ENCODE data around the gene TRMT13.

TRMT13 gene, protein sequence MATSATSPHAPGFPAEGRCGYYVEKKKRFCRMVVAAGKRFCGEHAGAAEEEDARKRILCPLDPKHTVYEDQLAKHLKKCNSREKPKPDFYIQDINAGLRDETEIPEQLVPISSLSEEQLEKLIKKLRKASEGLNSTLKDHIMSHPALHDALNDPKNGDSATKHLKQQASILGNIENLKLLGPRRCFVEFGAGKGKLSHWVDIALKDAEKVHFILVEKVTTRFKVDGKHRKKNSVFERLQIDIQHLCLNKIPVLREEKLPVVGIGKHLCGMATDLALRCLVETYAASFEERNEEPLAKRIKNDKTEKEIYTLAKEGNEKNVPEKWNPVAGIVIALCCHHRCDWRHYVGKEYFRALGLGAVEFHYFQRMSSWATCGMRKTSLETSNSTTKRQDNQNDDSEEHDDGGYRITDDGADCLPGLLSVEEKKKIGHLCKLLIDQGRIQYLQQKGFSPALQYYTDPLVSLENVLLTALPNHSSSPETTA

DNA sequence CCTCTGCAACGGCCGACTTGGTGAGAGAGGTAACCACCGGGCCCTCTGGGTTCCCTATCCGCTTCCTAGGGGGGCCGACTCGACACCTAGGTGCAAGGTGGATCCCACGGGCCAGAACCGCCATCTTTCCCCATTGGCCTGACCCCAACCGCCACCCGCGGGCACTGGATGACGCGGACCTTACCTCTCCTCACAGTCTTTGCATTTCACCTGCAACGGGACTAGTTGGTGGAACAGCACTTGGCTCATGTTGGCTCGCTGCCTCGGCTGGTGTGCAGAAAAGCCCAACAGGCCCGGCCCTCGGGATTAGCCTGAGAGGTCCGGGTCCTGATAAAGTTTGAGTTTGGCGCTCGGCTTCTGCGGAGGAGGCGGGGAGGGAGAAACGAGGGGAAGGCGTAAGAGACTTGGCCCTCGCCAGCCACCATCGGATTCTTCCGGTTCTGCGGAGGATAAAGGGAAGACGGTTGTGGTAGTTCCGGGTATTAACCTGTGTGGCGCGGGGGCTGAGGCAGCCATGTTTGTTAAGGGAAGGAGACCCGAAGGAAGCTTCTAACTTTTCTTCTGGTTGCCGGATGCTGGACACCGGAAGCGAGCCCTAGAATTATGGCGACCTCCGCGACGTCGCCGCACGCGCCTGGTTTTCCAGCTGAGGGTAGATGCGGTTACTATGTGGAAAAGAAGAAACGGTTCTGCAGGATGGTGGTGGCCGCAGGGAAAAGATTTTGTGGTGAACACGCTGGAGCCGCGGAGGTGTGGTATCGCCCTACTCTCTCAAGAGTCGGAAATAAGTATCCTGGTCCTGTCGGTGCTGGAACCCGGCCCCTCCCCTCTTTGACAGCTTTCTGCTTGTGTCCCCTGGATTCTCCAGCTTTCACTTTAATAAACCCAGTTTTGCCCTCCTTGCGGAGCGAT lies at the start of gene TRMT13, which contains the start of gene SASS6:
TSS of gene TRMT13 (plus strand) at position 598 of the 912 bp plus-strand sequence. CDS start at position 604, 6 bp downstream.
TSS of gene SASS6 (minus strand) at position 365 of the 912 bp plus-strand sequence. CDS start at position 249, 116 bp downstream.
- peak; percentile 100 for DNase-seq

DNA sequence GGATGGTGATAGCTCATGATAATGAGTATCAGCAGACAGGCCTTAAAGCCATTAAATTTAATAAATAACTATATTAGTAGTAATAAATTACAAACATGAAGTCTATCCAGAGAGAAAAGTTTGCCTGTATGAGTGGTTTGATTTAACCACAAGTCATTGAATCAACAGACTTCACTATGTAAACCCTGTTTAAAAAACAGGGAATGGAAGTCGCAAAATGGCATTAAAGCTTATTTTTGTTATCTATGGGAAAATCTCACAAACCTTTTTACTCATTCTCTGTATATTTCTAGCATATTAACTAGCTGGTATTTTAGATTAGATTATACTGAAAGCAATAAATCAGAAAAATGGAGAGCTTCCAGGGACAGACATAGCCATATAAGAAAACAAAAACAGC lies 45.6 kb upstream of the TRMT13 start:
- DNase-seq = no peak

DNA sequence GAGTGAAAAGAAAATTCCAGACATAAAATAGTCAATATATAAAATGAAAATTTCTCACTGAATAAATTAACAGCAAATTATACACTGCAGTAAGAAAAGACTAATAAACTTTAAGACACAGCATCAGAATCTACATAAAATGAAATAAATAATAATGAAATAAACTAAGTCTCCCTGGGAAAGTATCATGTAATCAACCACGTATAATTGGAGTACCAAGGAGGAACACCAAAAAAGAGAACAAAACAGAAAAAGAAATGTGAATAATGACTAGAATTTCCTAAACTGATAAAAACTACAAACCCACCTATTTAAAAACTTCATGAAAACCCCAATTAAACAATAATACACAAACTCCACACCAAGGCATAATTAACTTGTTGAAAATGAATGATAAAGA lies 43.9 kb upstream of the TRMT13 start:
- no peak for DNase-seq

DNA sequence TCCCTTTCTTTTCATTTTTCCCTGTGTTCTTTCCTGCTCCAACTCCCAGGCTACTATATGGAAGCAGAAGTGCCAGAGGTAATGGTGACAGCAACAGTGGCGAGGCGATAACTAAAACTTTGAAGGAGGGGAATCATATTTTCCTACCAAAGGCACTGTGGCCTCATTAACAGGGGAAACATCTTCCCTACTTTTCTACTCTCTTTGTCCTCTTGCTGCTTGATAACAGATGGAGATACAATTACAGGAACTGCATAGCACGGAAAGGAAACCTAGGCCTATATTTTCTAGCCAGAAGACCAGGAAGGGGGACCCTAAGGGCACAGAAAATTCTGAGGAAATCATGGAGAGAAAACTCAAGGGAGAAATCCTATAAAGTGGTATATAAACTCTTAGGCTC lies 42.5 kb upstream of the TRMT13 start:
- DNase-seq = no peak

DNA sequence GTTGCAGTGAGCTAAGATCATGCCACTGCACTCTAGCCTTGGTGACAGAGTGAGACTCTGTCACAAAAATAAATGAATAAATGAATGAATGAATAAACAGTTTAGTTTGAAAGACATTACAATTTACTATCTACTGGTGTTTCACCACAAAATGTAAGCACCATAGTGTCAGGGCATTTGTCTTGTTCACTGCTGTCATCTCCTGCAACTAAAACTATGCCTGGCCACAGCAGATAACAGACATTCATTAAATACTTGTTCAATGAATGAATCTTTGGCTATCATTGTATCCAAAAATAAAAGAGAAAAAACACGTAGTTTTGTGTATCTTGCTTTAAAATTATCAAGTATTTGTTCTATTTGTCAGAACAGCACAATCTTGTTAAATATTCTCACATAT lies 32.8 kb upstream of the TRMT13 start:
- no peak for DNase-seq

DNA sequence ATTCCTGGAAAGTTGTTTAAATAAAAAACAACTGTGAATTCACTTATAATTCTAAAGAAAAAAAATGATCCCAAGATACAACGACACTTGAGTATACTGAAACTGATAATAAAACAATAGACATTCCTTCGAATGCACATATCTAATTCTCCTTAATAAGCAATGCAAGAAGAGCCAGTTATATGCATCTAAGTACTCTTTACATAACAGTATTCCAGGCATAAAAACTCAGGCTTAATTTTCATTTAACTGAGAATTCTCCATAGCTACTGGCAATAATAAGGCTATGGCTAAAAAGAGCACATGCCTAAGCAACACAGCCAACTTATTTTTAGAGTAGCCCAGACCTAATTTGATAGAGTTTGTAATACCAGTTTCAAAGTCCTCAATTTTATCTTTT lies 31.4 kb upstream of the TRMT13 start:
- no peak for DNase-seq

DNA sequence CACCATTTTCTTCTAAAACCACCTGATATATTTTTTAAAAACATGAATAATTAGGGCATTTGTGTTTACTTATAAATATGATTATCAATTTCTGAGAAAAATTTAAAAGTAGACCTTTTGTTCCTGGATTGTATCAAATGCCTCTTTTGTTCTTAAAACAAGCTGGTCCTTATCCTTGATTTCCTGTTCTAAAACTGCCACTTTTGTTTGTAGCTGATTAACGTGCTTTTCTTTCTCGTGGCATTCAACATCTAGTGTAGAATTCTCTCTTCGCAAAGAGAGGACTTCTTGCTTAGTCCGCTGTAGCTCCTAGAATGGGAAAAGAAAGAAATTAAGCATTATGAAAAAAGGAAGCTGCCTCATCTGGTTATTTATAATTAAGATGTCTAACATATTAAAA lies 25.3 kb upstream of the TRMT13 start:
- no peak for DNase-seq

DNA sequence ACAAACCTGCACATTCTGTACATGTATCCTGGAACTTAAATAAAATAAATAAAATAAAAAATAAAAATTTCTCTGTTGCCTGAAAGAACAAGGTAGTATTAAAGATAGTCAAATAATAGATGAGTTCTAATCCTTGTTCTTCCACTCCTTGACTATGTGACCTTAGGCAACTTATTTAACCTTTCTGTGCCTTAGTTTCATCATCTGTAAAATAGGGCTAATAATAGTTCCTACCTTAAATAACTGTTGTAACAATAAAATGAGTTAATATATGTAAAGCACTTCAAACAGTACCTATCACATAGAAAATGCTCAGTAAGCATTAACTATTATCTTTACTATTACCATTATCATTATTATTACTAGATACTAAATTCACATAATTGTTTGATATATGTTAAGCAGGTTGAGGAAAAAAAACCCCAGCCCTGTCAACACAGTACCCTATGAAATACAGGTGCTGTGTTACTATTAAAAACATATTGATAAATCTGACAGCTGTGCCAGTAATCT lies 23.4 kb upstream of the TRMT13 start:
- DNase-seq = no peak

DNA sequence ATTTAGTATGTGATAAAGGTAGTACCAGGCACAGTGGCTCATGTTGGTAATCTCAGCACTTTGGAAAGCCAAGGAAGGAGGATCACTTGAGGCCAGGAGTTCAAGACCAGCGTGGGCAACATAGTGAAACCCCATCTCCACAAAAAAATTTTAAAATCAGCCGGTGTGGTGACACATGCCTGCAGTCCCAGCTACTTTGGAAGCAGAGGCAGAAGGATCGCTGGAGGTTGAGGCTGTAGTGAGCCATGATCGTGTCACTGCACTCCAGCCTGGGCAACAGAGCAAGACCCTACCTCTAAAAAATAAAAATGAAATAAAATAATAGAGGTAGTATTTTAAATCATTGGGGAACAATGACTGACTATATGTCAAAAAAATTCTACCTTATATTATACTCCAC lies 17.4 kb upstream of the TRMT13 start:
- DNase-seq = no peak

DNA sequence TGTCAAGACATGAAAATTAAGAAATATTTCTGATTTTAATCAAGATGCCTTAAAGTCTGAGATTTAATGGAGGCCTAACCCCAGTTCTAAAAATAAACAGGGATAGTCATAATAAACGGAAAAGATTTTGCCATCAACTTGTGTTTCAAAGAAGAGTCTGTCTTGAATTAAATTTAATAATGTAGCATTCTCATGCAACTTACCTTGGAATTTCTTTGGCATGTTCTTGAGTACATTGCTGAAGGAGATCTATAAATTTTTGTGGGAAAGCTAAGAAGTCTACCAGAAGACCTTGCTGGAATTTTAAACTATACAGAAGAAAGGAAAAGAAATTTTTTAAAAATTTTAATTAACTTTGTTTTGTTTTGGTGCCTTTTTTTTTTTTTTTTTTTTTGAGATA lies 10.8 kb upstream of the TRMT13 start:
- no peak for DNase-seq

DNA sequence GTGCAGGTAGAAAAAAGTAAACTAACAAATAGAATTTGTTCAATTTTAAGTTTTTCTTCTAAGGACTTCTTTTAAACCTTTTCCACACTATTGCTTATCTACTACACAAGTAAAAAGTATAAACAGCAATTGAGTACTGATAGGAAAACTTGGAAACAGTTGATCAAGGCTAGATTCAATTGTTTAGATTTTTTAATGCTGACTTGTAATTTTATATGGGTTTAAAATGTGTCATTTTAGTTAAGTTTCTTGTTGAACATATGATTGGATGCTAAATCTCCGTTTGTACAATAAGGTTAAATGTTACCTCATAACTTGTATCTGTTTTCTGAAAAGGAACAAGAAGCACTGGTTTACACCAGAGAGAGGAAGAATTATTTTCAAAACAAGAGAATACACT lies 5.7 kb upstream of the TRMT13 start:
- no peak for DNase-seq

DNA sequence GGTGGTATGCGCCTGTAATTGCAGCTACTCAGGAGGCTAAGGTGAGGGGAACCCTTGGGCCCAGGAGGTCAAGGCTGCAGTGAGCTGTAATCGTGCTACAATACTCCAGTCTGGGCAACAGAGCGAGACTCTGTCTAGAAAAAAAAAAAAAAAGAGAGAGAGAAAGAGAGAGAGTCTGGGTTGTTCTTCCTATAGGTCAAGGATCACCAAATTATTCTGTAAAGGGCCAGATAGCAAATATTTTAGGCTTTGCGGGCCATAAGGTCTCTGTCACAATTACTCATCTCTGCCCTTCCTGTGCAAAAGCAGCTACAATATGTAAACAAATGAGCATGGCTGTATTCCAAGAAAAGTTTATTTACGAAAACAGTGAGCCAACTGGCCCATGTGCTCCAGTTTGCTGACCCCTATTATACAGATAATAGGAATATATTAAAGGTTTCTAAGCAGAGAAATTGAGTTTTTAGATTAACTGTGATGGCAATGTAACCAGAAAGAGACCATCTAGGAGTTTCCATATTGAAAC lies 2.3 kb upstream of the TRMT13 start:
- peak; percentile 67 for DNase-seq

DNA sequence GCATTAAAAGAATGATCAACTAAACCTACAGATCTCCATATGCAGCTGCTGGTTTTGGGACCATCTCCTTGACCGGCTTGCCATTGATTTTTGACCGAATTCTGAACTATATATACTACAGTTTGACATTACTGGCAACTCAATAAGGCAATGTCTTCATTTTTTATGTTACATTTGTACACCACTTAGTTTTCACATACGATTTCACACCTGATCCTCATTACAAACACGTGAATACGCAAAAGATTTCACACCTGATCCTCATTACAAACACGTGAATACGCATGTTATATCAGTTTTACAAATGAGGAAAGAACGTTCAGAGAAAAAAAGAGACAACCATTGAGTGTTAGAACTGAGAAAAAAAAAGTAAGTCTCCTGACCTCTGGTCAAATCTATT lies 1.3 kb upstream of the TRMT13 start:
- DNase-seq = peak; percentile 23

DNA sequence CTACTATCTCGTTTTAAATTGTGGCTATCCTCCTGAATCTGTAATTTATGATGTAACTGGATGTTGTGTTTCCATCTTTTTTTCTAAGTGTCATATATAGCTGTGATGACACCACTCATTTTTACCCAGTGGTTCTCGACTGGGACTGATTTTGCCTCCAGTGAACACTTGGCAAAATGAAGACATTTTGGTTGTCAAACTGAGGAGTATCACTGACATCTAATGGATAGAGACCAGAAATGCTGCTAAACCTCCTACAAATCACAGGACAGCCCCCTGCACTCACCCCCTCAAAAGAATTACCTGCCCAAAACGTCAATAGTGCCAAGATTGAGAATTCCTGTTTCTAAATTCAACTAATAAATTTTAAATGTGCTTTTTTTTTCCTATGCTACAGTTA lies 1.9 kb downstream of the TRMT13 start:
- no peak for DNase-seq

DNA sequence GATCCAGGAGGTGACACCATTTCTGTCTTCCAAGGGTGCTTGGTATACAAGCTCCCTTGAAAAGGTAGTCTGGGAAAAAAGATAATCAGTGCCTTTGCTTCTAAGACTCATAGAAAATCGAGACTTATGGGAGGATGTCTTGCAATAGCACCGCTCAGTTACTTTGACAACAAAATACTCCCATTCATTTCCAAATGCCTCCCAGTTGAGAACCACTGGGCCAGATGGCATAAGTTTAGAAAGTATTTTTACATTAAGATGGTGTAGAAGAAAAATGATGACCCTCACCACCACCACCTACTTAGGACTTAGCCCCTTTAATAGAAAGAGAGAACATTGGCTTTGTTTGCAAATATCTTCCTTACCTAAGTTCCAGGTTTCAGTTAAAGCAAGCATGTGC lies 4.6 kb downstream of the TRMT13 start:
- DNase-seq = no peak

DNA sequence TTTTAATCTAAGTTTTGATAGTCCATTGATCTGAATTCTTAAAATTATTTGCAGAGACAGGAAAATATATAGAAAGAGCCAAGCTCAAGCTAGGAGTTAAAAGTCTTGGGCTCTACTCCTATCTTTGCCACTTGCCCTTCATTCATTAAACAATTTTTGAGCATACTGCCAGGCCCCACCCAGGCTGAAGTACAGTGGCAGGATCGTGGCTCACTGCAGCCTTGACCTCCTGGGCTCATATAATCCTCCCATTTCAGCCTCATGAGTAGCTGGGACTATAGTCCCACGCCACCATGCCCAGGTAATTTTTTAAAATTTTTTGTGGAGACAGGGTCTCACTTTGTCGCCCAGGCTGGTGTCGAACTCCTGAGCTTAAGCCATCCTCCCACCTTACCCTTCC lies 8.2 kb downstream of the TRMT13 start:
- no peak for DNase-seq

DNA sequence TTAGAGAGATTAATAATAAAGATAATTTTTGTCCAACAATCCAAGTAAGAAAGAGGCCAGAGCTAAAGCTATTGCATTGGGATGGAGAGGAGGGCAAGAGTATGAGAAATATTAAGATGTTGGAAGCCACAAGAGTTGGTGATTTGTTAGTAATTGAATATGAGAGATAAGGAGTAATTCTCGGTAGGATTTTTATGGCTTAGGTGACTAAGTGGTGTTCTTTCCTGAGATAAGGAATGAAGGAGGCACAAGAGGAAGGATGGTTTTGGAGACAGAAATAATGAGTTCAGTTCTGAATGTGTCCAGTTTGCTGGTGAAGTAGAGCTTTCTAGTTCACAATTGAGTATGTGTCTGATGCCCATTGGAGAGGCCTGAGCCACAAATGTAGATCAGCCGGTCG lies 9.4 kb downstream of the TRMT13 start:
- no peak for DNase-seq

DNA sequence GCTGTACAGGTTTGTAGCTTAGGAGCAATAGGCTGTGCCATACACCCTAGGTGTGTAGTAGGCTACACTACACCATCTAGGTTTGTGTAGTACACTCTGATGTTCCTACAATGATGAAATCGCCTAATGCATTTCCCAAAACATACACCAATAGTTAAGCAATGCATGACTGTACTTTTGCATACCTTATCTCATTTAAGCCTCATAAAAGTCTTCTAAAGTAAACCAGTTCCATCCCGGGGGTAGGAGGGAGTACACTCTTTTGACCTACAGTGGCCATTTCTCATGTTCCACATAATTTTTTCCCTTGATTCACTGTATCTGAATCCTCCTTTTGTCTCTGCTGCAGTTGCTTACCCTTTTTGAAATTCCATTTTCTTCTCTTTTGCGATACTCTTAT lies 12.2 kb downstream of the TRMT13 start:
- no peak for DNase-seq

DNA sequence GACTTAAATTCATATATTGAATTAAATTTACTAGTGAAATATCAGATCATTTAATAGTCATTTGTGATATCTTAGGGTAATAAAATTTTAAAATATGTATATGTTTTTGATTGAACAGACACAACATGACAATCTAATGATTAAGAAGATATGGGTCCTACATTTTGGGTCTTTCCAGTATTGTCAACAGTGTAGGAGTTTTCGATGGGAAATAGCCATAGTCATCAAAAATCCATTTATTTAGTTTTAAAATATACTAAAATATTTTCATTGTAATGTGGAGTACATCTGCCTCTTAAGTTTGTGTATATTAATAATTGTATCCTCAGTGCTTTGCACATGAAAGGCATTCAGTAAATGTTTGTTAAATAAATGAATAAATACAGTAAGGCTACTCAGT lies 14.0 kb downstream of the TRMT13 start:
- no peak for DNase-seq

DNA sequence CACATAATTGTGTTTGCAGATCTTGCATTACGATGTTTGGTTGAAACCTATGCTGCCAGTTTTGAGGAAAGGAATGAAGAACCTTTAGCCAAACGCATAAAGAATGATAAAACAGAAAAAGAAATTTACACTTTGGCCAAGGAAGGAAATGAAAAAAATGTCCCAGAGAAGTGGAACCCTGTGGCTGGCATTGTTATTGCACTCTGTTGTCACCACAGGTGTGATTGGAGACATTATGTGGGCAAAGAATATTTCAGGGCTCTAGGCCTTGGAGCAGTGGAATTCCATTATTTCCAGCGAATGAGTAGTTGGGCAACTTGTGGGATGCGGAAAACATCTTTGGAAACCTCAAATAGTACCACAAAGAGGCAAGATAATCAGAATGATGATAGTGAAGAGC lies 14.9 kb downstream of the TRMT13 start:
- DNase-seq = peak; percentile 32

DNA sequence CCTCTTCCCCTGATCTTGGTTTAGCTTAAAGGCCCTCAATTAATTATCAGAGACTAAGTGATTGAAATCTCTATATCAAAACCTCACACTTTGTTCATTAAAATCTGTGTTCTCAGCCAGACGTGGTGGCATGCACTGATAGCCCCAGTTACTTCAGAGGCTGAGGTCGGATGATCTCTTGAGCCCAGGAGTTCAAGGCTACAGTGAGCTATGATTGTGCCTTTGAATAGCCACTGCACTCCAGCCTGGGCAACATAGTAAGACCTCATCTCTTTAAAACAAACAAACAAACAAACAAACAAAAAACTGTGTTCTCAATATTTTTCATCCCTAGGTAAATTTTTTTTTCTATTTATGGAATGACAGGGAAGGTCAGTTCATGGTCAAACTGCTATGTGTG lies 18.7 kb downstream of the TRMT13 start:
- no peak for DNase-seq

DNA sequence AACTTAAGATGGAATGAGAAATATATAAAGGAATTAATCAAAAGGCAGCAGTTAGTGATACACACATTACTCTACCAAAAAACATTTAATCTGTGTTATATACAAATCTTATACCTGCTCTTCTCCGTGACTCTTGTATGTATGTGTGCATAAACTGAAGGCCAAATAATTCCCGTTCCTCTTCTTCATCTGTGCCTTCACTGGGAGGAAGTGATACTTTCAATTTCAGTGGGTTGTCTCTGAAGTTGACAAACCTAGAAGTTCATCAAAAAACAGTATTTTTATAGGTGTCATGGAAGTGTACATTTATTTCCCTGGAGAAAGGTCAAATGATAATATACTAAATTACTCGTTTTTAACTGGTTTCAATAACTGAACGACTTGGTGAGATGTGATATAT lies 19.3 kb downstream of the TRMT13 start:
- DNase-seq = no peak

DNA sequence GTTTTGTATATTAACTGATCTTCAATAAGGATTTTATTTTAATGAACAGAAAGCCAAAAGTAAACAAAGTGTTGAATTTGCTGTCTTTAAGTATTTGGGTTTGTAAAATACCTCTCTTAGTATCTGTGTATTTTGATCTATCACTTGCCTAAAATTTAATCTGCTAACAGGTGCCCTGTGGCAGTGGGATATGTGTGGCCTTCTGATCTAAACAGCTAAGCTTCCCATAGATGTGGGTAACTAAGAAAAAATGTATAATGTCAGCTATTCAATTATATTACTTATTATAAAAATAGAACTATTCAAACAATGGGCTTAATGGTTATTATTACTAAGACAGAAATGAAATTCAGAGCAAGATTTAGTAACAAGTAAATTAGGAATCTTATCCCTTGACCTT lies 29.9 kb downstream of the TRMT13 start:
- DNase-seq = no peak
